Stimulated activated CD4-positive, alpha-beta T cell treated with anti-CD3 and anti-CD28 coated beads, Interleukin-4, amount 100 ng/mL, for 48 hours (primary cell): Measurements from ENCODE around the gene KCNE5.
"Not testable (repeated sequence)": the region's sequence is repeated elsewhere in the genome, so short reads cannot be mapped to it uniquely, and the experiment has no call there.

Experiments
- DNase-seq, 2 donors: peaks; one replicate each; pipeline ENCODE4 v3.0.0-alpha.2; 2020; ENCODE audit warnings: low read depth in 2 of 2

Gene KCNE5, protein sequence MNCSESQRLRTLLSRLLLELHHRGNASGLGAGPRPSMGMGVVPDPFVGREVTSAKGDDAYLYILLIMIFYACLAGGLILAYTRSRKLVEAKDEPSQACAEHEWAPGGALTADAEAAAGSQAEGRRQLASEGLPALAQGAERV

DNA sequence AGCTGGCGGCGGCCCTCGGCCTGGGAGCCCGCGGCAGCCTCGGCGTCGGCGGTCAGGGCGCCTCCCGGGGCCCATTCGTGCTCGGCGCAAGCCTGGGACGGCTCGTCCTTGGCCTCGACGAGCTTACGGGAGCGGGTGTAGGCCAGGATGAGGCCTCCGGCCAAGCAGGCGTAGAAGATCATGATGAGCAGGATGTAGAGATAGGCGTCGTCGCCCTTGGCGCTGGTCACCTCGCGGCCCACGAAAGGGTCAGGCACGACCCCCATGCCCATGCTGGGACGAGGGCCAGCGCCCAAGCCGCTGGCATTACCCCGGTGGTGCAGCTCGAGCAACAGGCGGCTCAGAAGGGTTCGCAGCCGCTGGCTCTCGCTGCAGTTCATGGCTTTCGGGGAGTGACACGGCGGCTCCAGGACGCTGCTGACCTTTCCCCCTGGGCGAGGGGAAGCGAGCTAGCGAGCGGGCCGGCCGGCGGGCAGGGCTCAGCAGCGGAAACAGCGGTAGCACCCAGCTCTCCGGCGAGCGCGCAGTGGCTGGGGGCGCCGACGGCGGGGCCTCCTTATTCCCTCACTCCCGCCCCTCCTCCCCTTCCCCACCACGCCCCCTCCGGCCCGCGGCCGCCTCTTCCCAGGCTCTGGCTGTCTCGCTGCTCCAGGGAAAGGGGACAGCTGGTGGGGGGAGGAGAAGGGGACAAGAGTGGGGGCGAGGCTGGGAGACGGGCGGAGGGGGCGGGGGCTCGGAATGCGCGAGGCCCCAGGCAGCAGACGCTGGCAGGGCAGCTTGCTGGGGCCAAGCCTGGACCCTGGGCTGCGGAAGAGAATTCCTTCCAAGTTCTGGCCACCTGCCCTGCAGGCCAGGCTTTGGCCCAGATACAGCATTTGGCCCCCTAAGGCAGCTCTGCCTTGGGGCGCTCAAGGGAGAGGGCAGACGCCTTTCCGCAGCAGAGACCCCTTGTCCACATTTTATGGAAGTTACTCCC, at the start of gene KCNE5:
TSS of gene KCNE5 (minus strand) at position 532 of the 976 bp plus-strand sequence. CDS start at position 380, 152 bp downstream.
- DNase-seq = no peak

DNA sequence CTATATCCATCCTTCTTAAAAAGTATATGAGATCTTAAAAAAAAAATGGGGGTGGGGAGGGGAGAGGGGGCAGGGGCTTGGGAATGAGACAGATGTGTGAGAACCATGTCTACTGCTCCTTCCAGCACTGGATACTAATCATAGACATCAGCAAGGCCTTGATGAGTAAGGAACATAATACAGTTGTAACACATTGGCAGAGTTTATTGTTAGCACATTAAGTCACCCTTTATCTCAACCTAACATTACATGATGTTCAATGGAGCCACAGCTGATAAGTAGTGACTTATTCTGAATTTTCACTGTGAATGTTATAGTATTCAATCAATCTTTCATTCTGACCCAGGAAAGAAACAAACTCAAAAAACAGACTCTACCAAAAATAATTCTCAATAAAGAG, 47.3 kb upstream of the KCNE5 start:
- no peak for DNase-seq

DNA sequence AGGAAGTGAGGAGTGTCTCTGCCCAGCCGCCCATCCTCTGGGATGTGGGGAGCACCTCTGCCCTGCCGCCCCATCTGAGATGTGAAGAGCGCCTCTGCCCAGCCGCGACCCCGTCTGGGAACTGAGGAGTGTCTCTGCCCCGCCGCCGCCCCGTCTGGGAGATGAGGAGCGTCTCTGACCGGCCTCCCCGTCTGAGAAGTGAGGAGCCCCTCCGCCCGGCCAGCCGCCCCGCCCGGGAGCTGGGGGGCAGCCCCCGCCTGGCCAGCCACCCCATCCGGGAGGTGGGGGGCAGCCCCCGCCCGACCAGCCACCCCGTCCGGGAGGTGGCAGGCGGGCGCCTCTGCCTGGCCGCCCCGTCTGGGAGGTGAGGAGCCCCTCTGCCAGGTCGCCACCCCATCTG, 46.2 kb upstream of the KCNE5 start:
- DNase-seq = not testable (repeated sequence)

DNA sequence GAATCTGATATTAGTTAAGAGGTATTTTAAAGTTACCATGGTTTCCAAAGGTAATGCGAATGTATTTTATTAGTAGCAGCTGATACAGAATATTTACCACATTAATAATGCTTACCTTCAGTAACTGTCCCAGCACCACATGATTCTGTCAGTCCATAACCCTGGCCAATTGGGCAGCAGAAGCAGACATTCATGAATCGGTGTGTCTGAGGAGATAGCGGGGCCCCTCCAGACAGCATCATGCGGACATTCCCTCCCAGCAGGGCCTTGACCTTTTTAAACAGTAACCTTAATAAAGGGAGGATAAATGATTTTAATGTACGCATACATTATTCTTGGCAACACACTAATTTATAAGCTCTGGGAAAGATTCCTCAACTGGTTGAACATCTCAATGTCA, 43.0 kb upstream of the KCNE5 start:
- DNase-seq = no peak

DNA sequence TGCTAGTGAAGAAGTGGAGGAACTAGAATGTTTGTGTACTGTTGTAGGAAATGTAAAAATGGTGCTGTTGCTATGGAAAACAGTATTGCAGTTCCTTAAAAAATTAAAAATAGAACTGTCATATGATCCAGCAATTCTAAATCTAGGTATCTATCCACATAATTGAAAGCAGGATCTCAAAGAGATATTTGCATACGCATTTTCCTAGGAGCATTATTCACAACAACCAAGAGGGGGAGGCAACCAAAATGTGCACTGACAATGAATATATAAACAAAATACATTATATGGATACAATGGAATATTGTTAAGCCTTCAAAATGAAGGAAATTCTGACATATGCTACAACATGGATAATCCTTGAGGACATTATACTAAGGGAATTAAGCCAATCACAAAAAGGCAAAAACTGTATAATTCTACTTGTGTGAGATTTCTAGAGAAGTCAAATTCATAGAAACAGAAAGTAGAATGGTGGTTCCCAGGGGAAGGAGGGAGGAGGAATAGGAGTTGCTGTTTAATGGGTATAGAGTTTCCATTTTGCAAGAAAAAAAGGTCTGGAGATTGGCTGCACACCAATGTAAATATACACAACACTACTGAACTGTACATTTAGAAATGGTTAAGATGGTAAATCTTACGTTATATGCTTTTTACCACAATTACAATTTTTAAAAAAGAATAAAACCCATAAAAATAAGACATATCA, 35.6 kb upstream of the KCNE5 start:
- no peak for DNase-seq

DNA sequence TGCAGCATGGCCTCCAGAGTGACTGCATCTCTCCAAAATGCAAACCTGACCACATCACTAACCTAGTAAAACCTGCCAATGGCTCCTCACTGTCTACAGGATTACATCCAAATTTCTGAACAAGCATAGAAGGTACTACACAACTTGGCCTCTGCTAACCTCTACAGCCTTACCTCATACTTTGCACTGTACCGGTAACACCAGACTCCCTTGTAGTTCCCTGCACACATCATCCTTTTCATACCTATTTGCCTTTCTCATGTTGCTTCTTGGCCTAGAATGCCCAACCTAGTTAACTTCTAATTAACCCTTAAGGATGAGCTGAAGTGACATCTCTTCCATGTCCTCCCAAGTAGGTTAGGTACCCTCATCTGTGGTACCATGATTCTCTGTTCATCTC, 33.4 kb upstream of the KCNE5 start:
- DNase-seq = no peak

DNA sequence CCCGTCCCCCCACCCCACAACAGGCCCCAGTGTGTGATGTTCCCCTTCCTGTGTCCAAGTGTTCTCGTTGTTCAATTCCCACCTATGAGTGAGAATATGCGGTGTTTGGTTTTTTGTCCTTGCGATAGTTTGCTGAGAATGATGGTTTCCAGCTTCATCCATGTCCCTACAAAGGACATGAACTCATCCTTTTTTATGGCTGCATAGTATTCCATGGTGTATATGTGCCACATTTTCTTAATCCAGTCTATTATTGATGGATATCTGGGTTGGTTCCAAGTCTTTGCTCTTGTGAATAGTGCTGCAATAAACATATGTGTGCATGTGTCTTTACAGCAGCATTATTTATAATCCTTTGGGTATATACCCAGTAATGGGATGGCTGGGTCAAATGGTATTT, 32.4 kb upstream of the KCNE5 start:
- DNase-seq = not testable (repeated sequence)

DNA sequence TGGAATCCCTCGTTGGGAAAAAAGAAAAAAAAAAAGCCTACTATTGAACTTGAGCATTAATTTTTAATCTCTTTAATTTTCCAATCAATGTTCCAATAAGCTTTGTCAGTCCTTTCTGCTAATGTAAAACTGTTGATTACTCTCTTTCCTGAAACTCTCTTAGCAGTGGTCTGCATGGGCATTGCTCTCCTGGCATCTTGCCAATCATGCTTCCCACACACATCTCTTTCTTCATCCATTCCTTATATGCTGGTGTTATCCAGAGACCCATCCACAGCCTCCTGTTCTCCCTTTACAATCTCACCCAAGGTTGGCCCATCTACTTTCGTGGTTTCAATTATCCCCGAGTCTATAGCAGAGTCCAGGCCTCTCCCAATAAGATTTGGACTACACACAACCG, 31.8 kb upstream of the KCNE5 start:
- DNase-seq = no peak

DNA sequence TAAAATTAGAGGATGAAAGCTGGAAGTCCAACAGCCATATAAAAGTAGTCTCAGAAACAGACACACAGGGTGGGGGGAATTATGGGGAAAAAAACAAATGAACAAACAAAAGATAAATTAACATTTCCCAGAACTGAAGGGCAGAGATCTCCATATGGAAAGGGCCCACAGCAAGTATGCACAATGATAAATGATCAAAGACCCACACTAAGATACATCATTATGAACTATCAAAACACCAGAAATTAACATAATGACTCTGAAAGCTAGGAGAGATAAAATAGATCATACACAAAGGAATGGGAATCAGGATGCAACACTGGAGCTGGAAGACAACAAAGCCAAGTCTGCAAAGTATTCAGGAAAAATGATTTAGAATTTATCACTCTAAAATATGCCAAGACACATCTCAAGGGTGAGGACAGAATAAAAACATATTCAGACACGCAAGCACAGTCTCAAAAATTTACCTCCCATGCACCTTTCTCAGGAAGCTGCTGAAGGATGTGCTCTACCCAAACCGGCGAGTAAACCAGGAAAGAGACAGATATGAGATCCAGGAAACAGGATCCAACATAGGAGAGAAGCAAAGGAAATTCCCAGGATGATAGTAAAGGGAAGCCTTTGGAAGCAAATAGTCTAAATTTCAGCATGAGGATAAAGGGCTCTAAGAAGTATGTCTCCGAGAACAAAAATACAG, 30.7 kb upstream of the KCNE5 start:
- DNase-seq = no peak

DNA sequence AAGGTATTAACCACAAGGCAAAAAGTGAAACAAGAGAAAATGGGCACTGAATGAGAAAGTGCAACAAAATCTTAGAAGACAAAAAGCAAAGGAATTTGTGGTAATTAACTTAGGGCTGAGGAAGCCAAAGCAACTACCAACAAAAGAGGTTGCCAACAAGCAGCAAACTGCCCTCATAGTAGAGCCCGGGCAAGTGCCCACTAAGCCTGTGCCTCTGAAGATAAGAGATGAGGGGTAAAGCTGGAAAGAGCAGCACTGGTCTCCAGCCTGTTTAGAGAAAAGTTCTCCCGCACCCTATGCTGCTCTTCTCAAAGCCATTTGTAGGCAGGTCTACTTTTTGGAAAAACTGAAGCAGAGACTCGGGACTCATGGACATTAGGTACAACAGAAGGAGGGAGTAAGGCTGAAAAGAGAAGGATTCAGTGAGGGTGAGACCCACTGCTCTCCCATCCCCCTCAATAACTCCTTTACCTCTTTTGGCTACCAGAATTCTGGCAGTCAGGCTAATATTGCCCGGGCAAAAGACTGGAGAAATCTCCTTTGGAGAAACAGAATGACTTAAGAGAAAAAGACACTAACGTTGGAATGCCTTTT, 29.6 kb upstream of the KCNE5 start:
- DNase-seq = no peak

DNA sequence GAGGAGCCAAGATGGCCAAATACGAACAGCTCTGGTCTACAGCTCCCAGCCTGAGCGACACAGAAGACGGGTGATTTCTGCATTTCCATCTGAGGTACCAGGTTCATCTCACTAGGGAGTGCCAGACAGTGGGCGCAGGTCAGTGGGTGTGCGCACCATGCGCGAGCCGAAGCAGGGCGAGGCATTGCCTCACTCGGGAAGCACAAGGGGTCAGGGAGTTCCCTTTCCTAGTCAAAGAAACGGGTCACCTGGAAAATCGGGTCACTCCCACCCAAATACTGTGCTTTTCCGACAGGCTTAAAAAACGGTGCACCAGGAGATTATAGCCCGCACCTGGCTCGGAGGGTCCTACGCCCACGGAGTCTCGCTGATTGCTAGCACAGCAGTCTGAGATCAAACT, 19.7 kb upstream of the KCNE5 start:
- not testable (repeated sequence) for DNase-seq

DNA sequence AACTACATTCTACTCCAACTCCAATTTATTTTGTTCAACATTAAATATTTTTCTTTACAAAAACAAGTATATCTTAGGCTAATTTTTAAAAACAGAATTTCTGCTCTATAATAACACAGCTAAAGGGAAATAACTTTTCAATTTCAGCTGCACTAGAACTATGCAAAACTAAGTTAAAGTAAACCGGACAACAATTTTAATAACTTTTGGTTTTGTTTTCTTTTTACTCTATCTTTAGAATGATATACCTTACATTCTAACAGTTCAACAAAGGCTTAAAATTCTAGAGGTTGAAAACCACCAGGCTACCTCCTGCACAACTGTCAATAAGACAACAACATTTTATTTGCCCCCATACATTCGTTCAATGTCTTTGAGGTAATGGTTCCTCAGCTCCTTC, 18.7 kb upstream of the KCNE5 start:
- DNase-seq = no peak

DNA sequence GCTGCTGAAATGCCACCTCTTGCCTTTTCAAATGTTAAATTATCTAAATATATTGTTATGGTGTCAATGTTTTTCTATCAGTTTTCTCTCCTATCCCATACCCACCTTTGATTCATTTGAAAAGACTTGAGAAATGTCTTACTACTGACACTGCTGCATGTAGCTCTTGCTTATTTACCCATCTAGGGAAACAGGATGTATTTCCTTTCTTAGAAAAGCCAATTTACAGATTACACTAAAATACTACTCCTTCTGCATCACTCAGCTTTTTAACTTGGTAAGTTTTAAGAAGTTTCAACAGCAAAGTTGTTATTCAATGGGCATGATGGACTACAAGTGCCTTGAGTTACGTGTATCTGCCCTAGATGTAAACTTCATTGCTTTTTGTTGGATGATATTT, 13.2 kb upstream of the KCNE5 start:
- no peak for DNase-seq

DNA sequence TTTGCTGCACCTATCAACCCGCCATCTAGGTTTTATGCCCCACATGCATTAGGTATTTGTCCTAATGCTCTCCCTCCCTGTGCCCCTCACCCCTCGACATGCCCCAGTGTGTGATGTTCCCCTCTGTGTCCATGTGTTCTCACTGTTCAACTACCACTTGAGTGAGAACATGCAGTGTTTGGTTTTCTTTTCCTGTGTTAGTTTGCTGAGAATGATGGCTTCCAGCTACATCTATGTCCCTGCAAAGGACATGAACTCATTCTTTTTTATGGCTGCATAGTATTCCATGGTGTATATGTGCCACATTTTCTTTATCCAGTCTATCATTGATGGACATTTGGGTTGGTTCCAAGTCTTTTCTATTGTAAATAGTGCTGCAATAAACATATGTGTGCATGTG, 12.5 kb upstream of the KCNE5 start:
- DNase-seq = not testable (repeated sequence)

DNA sequence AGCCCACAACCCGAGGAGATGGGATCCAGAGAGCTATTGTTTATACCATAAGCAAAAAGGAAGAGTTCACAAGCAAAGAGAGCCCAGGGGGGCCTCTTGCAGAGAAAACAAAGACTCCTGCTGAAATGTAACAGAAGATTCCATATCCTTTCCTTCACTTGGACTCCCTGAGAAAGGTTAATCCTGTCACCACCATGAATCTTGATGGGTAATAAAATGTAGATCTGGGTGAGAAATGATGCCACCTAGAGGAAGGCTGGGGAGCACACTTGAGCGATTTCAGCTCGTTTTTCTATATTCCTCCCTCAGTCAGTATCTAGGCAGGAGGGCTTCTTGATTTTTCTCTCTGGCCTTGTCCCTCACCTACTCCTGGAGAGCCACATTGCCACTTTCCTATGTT, 10.2 kb upstream of the KCNE5 start:
- DNase-seq = no peak

DNA sequence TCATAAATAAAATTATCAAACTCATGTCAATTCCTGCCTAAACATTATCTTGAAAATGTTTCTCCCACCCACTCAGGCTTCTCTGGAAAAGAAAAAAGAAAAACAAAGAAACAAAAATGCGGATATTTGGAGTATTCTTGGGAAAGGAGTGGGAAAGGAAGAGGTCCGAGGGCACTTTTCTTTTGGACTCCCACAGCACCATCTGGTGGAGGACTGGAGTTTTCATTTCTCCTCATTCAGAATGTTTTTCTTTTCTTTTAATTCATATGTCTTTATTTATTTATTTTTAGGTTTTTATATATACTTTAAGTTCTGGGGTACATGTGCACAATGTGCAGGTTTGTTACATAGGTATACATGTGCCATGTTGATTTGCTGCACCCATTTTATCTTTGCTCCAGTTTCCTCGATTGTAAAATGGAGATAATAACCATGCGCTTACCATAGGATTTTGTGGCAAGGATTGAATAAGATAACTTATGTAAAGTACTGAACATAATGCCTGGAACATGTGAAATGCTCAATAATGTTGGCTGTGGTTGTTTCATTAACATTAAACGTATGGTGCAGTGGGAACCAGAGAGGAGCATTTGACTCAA, 8.0 kb upstream of the KCNE5 start:
- DNase-seq = no peak

DNA sequence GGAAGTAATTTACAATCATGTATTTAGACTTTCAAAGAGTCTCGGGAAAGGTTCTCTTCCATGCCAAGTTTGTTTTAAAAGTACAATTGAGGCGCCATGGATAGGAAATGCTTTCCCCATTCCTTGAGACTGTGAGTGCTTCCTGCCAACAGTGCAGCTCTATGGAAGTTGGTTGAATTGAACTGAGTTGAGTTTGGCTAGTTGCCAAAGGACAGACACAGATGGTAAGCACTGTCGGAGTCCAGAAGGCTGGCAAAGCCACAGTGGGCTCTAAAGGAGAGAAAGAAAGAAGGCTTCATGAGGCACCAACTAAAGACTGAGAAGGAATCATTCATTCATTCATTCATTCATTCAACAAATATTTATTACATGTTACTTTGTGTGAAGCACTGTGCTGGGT, 4.3 kb upstream of the KCNE5 start:
- no peak for DNase-seq

DNA sequence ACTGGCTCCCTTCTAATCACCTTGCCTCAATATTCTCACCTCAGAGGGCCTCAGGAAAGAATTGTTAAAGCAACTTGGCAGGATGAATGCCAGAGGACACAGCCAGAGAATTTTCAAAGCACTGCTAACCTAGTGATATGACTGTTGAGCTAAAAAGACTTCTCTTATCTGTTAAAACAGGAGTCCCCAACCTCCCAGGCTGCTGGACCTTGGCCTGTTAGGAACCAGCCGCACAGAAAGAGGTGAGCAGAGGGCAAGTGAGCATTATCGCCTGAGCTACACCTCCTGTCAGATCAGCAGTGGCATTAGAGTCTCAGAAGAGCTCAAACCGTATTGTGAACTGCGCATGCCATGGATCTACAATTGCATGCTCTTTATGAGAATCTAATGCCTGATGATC, 1.7 kb upstream of the KCNE5 start:
- DNase-seq = no peak

DNA sequence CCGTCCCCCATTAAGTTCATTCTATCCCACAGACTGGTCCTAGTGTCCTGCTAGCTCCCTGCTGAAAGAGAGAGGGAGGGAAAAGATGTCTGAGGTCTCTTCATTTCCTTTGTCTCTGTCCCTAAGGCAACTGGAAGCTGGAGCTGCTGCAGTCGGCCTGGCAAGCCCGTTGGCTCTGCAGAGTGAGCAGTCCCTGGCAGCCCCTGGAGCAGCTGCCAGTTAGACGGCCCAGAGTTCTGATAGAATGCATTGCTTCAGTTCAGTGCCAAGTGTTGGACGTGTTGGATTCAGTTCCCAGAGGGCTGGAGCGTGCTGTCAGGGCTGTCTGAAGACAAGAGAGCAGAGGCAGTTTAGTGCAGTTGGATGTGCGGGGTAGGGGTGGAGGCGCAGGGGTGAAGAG, 975 bp downstream of the KCNE5 start:
- no peak for DNase-seq

DNA sequence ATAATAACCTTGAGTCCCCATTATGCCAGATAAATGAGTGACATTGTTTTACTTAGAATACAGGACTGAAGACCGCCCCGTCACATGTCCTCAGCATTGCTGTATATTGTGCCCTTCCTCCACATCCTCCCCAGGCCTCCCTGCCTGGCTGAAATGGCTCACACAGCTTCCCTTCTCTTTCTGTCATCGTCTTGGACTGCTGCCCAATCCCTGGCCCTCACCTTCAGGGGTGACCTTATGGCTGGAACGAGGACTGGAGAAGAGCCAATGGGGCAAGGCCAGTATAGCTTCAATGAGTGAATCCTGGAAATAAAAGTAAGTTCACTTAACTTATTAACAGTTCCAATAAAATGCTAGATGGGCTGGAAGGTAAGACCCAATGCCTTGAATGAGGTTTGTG, 2.7 kb downstream of the KCNE5 start:
- no peak for DNase-seq

DNA sequence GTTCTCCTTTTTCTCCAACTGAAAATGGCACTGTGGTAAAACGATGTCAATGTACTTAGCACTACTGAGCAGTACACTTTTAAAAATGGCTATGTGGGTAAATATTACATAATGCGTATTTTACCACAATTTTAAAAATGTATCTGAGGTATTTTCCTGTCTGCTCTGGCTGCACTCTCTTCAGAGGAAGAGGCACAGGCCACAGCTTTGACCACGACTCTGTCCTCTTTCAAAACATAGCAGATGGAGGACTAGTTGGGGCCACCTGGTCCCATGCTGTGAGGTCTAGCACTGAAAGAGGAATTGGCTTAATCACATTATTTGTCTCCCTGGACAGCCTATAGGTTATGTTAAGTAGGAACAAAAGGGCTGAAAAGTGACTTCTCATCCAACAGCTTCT, 5.2 kb downstream of the KCNE5 start:
- DNase-seq = no peak
